Dendritic cell treated with granulocyte-macrophage colony-stimulating factor and Interleukin-4, amounts not matched to agents 40 ng/mL and 50 ng/mL, for 4 days (primary cell): ENCODE data around the gene PIEZO2.

ENCODE experiments used
- H3K27ac Mint-ChIP-seq: one replicate; pipeline ENCODE4 v1.8.0; 2022; ENCODE audit warnings: mild to moderate bottlenecking, mixed read lengths
- H3K27me3 Mint-ChIP-seq: one replicate; pipeline ENCODE4 v1.8.0; 2022; ENCODE audit warnings: mild to moderate bottlenecking, mixed read lengths
- H3K36me3 Mint-ChIP-seq: one replicate; pipeline ENCODE4 v1.8.0; 2022; ENCODE audit warnings: low read depth, mixed read lengths
- H3K4me1 Mint-ChIP-seq: one replicate; pipeline ENCODE4 v1.8.0; 2022; ENCODE audit warnings: low read depth, mixed read lengths
- H3K4me3 Mint-ChIP-seq: one replicate; pipeline ENCODE4 v1.8.0; 2022; ENCODE audit warnings: mild to moderate bottlenecking, moderate library complexity, mixed read lengths
- H3K9me3 Mint-ChIP-seq: one replicate; pipeline ENCODE4 v1.8.0; 2022; ENCODE audit warnings: mixed read lengths
- intact Hi-C: fragments of 100-400 bp; cut with micrococcal nuclease; formaldehyde crosslinking; loops from one replicate; pipeline ENCODE4 v1.15.0; 2022

Gene PIEZO2

GRCh38 chr18:10724666-10725065 is 424.7 kb downstream of the PIEZO2 start:
- Mint-ChIP-seq H3K27me3 (peaks cover 26% of the 10 kb centered on the region), H3K4me3 (no peak overlapping the region), H3K4me1 (no peaks in the 10 kb centered on the region), H3K9me3 (no peaks in the 10 kb centered on the region), H3K36me3 (no peaks in the 10 kb centered on the region), H3K27ac (no peak overlapping the region)
- intact Hi-C loops, result no loop called here

GRCh38 chr18:10723496-10723895 is 425.9 kb downstream of the PIEZO2 start:
- no peaks in the 10 kb centered on the region for H3K9me3 Mint-ChIP-seq
- H3K27ac Mint-ChIP-seq, result no peak overlapping the region
- H3K27me3 Mint-ChIP-seq, result peaks cover 27% of the 10 kb centered on the region
- intact Hi-C loops, result no loop called here
- H3K4me3 Mint-ChIP-seq, result no peak overlapping the region
- H3K36me3 Mint-ChIP-seq, result no peaks in the 10 kb centered on the region
- H3K4me1 Mint-ChIP-seq, result no peaks in the 10 kb centered on the region

- Mint-ChIP-seq H3K4me1 (no peaks in the 10 kb centered on the region), H3K36me3 (no peaks in the 10 kb centered on the region), H3K9me3 (no peaks in the 10 kb centered on the region), H3K4me3 (no peak overlapping the region), H3K27me3 (peaks cover 7% of the 10 kb centered on the region), H3K27ac (no peak overlapping the region)
- intact Hi-C loops, result no loop called here
Measured at GRCh38 chr18:10718809-10719208, 430.6 kb downstream of the PIEZO2 start.

GRCh38 chr18:10715791-10716190 is 433.6 kb downstream of the PIEZO2 start:
- Mint-ChIP-seq H3K36me3 (no peaks in the 10 kb centered on the region), H3K9me3 (no peaks in the 10 kb centered on the region), H3K27me3 (peaks cover 6% of the 10 kb centered on the region), H3K4me3 (no peak overlapping the region), H3K4me1 (no peaks in the 10 kb centered on the region), H3K27ac (no peak overlapping the region)
- intact Hi-C loops, result no loop called here

- H3K4me1 Mint-ChIP-seq, result no peaks in the 10 kb centered on the region
- no peaks in the 10 kb centered on the region for H3K36me3 Mint-ChIP-seq
- intact Hi-C loops, result no loop called here
- H3K4me3 Mint-ChIP-seq, result no peak overlapping the region
- no peak overlapping the region for H3K27ac Mint-ChIP-seq
- H3K27me3 Mint-ChIP-seq, result peaks cover 4% of the 10 kb centered on the region
- H3K9me3 Mint-ChIP-seq, result no peaks in the 10 kb centered on the region
Measured at GRCh38 chr18:10713409-10713808, 436.0 kb downstream of the PIEZO2 start.

GRCh38 chr18:10707294-10707693 is 442.1 kb downstream of the PIEZO2 start:
- Mint-ChIP-seq H3K27me3 (peaks cover 3% of the 10 kb centered on the region), H3K9me3 (no peaks in the 10 kb centered on the region), H3K27ac (no peak overlapping the region), H3K4me3 (no peak overlapping the region), H3K4me1 (no peaks in the 10 kb centered on the region), H3K36me3 (no peaks in the 10 kb centered on the region)
- intact Hi-C loops, result no loop called here

GRCh38 chr18:10705786-10706185 is 443.6 kb downstream of the PIEZO2 start:
- H3K36me3 Mint-ChIP-seq, result no peaks in the 10 kb centered on the region
- no peaks in the 10 kb centered on the region for H3K9me3 Mint-ChIP-seq
- H3K27ac Mint-ChIP-seq, result no peak overlapping the region
- H3K4me3 Mint-ChIP-seq, result no peak overlapping the region
- H3K4me1 Mint-ChIP-seq, result no peaks in the 10 kb centered on the region
- peaks cover 3% of the 10 kb centered on the region for H3K27me3 Mint-ChIP-seq
- intact Hi-C loops, result no loop called here

- intact Hi-C loops, result no loop called here
- no peak overlapping the region for H3K4me3 Mint-ChIP-seq
- no peak overlapping the region for H3K27ac Mint-ChIP-seq
- H3K27me3 Mint-ChIP-seq, result peaks cover 3% of the 10 kb centered on the region
- H3K36me3 Mint-ChIP-seq, result no peaks in the 10 kb centered on the region
- H3K9me3 Mint-ChIP-seq, result no peaks in the 10 kb centered on the region
- no peaks in the 10 kb centered on the region for H3K4me1 Mint-ChIP-seq
Measured at GRCh38 chr18:10705291-10705690, 444.1 kb downstream of the PIEZO2 start.

- no peaks in the 10 kb centered on the region for H3K9me3 Mint-ChIP-seq
- H3K36me3 Mint-ChIP-seq, result no peaks in the 10 kb centered on the region
- H3K4me3 Mint-ChIP-seq, result no peak overlapping the region
- H3K27ac Mint-ChIP-seq, result no peak overlapping the region
- no peaks in the 10 kb centered on the region for H3K4me1 Mint-ChIP-seq
- intact Hi-C loops, result no loop called here
- peaks cover 5% of the 10 kb centered on the region for H3K27me3 Mint-ChIP-seq
Measured at GRCh38 chr18:10702206-10702605, 447.2 kb downstream of the PIEZO2 start.

GRCh38 chr18:10690366-10690765 is 459.0 kb downstream of the PIEZO2 start:
- no peak overlapping the region for H3K4me3 Mint-ChIP-seq
- peaks cover 6% of the 10 kb centered on the region for H3K4me1 Mint-ChIP-seq
- H3K27me3 Mint-ChIP-seq, result no peaks in the 10 kb centered on the region
- H3K9me3 Mint-ChIP-seq, result no peaks in the 10 kb centered on the region
- intact Hi-C loops, result no loop called here
- no peaks in the 10 kb centered on the region for H3K36me3 Mint-ChIP-seq
- H3K27ac Mint-ChIP-seq, result no peak overlapping the region

- no peaks in the 10 kb centered on the region for H3K36me3 Mint-ChIP-seq
- H3K27me3 Mint-ChIP-seq, result no peaks in the 10 kb centered on the region
- no peak overlapping the region for H3K4me3 Mint-ChIP-seq
- H3K4me1 Mint-ChIP-seq, result peaks cover 3% of the 10 kb centered on the region
- intact Hi-C loops, result no loop called here
- no peak overlapping the region for H3K27ac Mint-ChIP-seq
- H3K9me3 Mint-ChIP-seq, result no peaks in the 10 kb centered on the region
Measured at GRCh38 chr18:10690035-10690329, 459.4 kb downstream of the PIEZO2 start.

GRCh38 chr18:10689236-10690034 is 459.9 kb downstream of the PIEZO2 start:
- Mint-ChIP-seq H3K36me3 (no peaks in the 10 kb centered on the region), H3K27ac (no peak overlapping the region), H3K4me3 (no peak overlapping the region), H3K9me3 (no peaks in the 10 kb centered on the region), H3K27me3 (no peaks in the 10 kb centered on the region), H3K4me1 (no peaks in the 10 kb centered on the region)
- intact Hi-C loops, result no loop called here

GRCh38 chr18:10688766-10689165 is 460.6 kb downstream of the PIEZO2 start:
- Mint-ChIP-seq H3K36me3 (no peaks in the 10 kb centered on the region), H3K9me3 (no peaks in the 10 kb centered on the region)
- intact Hi-C loops, result no loop called here

GRCh38 chr18:10687161-10687925 is 462.0 kb downstream of the PIEZO2 start:
- no peak overlapping the region for H3K27ac Mint-ChIP-seq
- H3K27me3 Mint-ChIP-seq, result no peaks in the 10 kb centered on the region
- H3K4me1 Mint-ChIP-seq, result no peaks in the 10 kb centered on the region
- H3K4me3 Mint-ChIP-seq, result no peak overlapping the region
- intact Hi-C loops, result no loop called here
- H3K36me3 Mint-ChIP-seq, result no peaks in the 10 kb centered on the region
- no peaks in the 10 kb centered on the region for H3K9me3 Mint-ChIP-seq

More at GRCh38 chr18:10688766-10689165, 460.6 kb downstream of the PIEZO2 start:
- no peak overlapping the region for H3K4me3 Mint-ChIP-seq
- H3K27ac Mint-ChIP-seq, result no peak overlapping the region
- no peaks in the 10 kb centered on the region for H3K27me3 Mint-ChIP-seq
- H3K4me1 Mint-ChIP-seq, result no peaks in the 10 kb centered on the region
